Activated CD4-positive, alpha-beta T cell treated with anti-CD3 and anti-CD28 coated beads, Interleukin-2, amount 10 ng/mL, durations not matched to agents 7 days and 5 days (primary cell): Measurements from ENCODE around the gene SMIM35. TPM values are rescaled to one million over a fixed set of nuclear protein-coding genes. Genes with fewer than 3 reads are reported as not detected.

Source experiments
- CTCF ChIA-PET: fragments of 350-600 bp; sonication (Branson Sonifier 250); formaldehyde crosslinking; loops from one replicate; lab custom pipeline; 2021; ENCODE audit warnings: antibody characterized with exemption; lab: Charles Lee
- POLR2A ChIA-PET: fragments of 350-600 bp; sonication (Branson Sonifier 250); formaldehyde crosslinking; loops from one replicate; lab custom pipeline; 2021; ENCODE audit warnings: antibody characterized with exemption; lab: Charles Lee
- DNase-seq: peaks from one replicate; pipeline ENCODE4 v3.0.0-alpha.2; 2020
- H3K27ac Mint-ChIP-seq: one replicate; pipeline ENCODE4 v1.8.0; 2021; ENCODE audit warnings: mild to moderate bottlenecking, moderate library complexity, mixed read lengths
- H3K27me3 Mint-ChIP-seq: one replicate; pipeline ENCODE4 v1.8.0; 2021; ENCODE audit warnings: mixed read lengths
- H3K36me3 Mint-ChIP-seq: one replicate; pipeline ENCODE4 v1.8.0; 2021; ENCODE audit warnings: low read depth, mixed read lengths
- H3K4me1 Mint-ChIP-seq: one replicate; pipeline ENCODE4 v1.8.0; 2021; ENCODE audit warnings: mixed read lengths
- H3K4me3 Mint-ChIP-seq: one replicate; pipeline ENCODE4 v1.8.0; 2021; ENCODE audit warnings: mild to moderate bottlenecking, moderate library complexity, mixed read lengths
- H3K9me3 Mint-ChIP-seq: one replicate; pipeline ENCODE4 v1.8.0; 2021; ENCODE audit warnings: mixed read lengths
- total RNA-seq, 2 experiments: library from RNA; stranded (reverse); gene quantifications; one replicate each; pipeline ENCODE4 v1.2.3, GENCODE V29; 2021

The SMIM35 gene
- total RNA-seq, 2 experiments from 2014 or later, result 0.27 TPM

DNA sequence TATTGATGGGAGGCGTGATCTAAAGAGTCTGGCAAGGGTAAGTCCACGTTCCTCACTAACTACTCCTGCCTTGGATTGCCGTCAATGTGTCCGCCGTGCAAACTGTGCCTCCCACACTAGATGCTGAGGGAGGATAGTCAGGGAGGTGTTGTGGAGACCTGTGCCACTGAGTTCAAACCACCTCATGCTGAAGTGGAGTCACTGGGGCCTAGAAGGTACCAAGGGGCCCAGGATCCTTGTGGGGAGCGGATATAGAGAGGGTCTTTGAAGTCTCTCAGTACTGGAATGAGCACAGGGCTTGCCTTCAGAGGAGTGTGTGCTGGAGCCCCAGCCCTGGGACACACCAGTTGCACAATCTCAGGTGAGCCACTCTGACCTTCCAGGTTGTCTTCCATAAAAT lies 37.0 kb downstream of the SMIM35 start:
- Mint-ChIP-seq H3K27me3 (no peaks in the 10 kb centered on the region), H3K4me3 (no peak overlapping the region), H3K4me1 (peaks cover 85% of the 10 kb centered on the region), H3K27ac (peak overlapping the region; percentile 98), H3K36me3 (no peaks in the 10 kb centered on the region), H3K9me3 (no peaks in the 10 kb centered on the region)
- CTCF ChIA-PET, result interaction anchor here (1.1 to 5.3 kb wide), 4 partner anchors 15 to 104 kb away, joined by 3 to 58 read pairs (median 14); no protein-coding TSS in a partner anchor
- no peak for DNase-seq
- POLR2A ChIA-PET, result no interaction called here

DNA sequence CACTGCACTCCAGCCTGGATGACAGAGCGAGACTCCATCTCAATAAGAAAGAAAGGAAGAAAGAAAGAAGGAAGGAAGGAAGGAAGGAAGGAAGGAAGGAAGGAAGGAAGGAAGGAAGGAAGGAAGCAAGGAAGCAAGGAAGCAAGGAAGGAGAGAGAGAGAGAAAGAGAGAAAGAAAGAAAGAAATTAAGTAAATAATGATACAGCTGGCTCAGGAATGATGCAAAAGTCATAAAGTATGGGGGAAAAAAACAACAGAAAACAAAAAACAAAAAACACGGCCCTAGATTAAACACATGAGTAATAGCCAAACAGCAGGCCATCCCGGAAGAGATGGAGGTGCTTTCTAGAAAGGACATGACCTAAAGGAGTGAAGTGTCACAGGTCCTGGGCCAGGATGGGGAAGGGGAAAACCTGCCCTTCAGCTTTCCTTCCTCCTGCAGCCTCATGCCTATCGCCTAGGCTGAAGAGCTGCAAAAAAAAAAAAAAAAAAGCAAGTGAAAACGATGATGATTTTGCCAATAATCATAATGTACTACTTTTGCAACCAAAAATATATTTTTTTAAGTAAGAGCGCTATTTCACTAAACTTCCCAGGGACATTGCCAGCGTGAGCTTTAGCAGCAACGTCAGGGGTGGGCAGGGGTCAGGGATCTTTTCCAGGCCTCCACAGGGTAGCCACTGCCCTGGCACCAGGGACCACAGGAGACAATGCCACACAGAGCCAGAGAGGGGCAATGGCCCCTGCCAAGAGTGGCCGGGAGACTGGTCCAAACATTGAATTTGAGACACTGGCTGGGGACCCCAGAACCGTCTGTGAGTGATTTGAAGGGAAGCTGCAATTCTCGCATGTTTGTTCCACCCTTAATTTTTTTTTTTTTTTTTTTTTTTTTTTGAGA lies 38.0 kb downstream of the SMIM35 start:
- Mint-ChIP-seq H3K36me3 (no peaks in the 10 kb centered on the region), H3K9me3 (no peaks in the 10 kb centered on the region), H3K4me3 (no peak overlapping the region), H3K27me3 (no peaks in the 10 kb centered on the region), H3K4me1 (peaks cover 91% of the 10 kb centered on the region), H3K27ac (peak overlapping the region; percentile 74)
- DNase-seq, result no peak
- CTCF ChIA-PET, result interaction anchor here (0.6 to 2.8 kb wide), 10 partner anchors 14 to 785 kb away, joined by 3 to 24 read pairs (median 4); no protein-coding TSS in a partner anchor
- POLR2A ChIA-PET, result interaction anchor here (0.7 kb wide), 1 partner anchor 220 kb away, joined by 4 read pairs; no protein-coding TSS in a partner anchor

DNA sequence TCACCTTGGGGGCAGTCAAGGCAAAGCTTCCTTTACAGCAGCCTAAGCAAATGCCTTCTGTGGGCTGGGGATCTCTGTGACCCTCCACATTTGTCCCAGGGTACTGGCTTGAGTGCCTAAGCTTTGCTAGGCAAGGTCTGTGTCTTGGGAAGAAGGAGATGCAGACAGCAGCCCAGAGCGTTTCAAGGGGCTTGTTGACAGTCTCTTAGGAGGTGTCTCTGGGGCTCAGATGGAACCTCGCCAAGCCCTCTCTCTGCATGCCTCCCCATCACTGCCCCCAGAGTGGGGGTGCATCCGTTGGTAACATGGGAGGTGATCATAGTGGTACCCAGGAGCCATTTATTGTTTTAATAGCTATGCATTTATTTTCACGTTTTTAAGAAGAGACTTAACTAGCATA lies 39.0 kb downstream of the SMIM35 start:
- Mint-ChIP-seq H3K9me3 (no peaks in the 10 kb centered on the region), H3K36me3 (no peaks in the 10 kb centered on the region), H3K27ac (no peak overlapping the region), H3K4me3 (no peak overlapping the region), H3K4me1 (peaks cover 88% of the 10 kb centered on the region), H3K27me3 (no peaks in the 10 kb centered on the region)
- DNase-seq, result no peak
- CTCF ChIA-PET, result interaction anchor here (0.6 to 2.8 kb wide), 11 partner anchors 26 to 230 kb away, joined by 3 to 24 read pairs (median 6); no protein-coding TSS in a partner anchor
- POLR2A ChIA-PET, result no interaction called here

DNA sequence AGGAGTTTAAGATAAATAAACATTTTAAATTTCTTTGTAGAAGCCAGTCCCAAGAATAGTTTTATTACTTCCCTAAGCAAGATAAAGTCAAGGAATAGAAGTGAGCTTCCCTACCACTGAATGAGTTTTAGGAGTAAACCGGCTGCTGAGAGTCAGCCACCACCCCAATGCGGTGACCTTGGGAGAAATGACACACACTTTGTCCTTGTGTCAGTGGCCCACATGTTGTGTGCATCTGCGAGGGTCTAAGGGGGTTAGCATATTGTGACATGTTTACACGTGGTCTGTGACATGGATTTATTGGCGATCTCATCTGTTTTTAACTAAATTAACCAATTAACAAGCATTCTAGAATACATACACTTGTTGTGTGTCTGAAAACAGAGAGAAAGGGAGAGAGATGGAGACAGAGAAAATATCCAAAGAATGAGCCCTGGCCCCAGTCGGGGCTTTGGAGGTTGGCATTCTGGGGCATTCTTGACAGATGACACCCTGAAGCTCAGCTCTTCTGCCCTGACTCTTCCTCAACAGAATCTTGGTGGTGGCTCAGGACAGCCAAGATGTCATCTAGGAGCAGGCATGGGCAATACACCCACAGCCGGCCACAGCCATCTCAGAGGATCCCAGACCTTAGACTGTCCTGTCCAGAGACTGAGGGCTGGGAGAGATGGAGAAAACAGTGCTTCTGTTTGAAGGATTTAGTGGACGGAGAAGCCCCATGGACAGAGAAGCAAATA lies 39.6 kb downstream of the SMIM35 start:
- no peaks in the 10 kb centered on the region for H3K27me3 Mint-ChIP-seq
- H3K27ac Mint-ChIP-seq, result peak overlapping the region; percentile 80
- no peak overlapping the region for H3K4me3 Mint-ChIP-seq
- peaks cover 3% of the 10 kb centered on the region for H3K36me3 Mint-ChIP-seq
- no peaks in the 10 kb centered on the region for H3K9me3 Mint-ChIP-seq
- no peak for DNase-seq
- ChIA-PET POLR2A (no interaction called here), CTCF (interaction anchor here (0.7 to 2.8 kb wide), 12 partner anchors 26 to 240 kb away, joined by 3 to 24 read pairs (median 5); partner anchors contain the start of gene IL10RA)
- H3K4me1 Mint-ChIP-seq, result peaks cover 88% of the 10 kb centered on the region

DNA sequence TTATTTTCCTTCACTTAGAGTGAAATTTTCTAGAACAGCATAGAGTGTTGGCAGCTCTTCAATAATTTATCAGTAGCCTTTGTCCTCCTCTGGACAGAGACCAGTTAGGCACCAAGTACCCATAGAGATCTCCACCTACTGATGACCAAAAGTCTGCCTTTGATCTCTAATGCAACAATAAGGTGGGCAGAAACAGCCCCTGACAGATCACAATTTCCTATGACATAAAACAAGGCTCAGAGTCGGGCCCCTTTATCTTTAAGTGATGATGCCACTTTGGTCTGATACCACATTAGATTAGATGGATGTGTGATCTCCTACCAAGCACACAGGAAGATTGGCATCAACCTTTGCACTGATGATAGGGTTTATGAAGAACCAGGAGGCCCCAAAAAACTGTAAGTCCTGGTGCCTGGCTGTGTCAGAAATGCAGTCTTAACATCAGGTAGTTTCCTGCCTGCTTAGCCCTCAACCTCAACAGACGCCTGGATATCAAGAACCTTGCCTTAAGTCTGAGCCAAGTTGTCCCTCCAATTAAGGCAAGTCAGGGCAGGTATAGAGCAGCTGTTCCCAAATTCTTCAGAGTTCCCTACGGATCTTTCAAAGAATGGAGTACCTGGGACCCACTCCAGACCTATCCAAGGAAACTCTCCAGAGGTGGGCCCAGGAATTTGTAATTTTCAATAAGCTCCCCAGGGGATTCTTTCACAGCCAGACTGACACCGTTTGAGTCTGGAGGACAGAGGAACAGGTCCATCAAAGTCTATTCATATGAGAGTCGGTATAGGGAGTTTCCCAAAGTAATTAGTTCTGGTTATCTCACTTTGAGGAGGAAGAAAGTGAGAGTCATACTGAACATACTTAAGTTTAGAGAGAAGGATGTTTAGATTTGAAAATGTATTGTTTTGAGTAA lies 40.5 kb downstream of the SMIM35 start:
- DNase-seq, result peak; percentile 52
- no peaks in the 10 kb centered on the region for H3K27me3 Mint-ChIP-seq
- H3K27ac Mint-ChIP-seq, result peak overlapping the region; percentile 80
- peaks cover 88% of the 10 kb centered on the region for H3K4me1 Mint-ChIP-seq
- POLR2A ChIA-PET, result interaction anchor here (0.7 to 1.8 kb wide), 2 partner anchors 44 to 838 kb away, joined by 5 to 6 read pairs; no protein-coding TSS in a partner anchor
- CTCF ChIA-PET, result interaction anchor here (0.6 to 2.2 kb wide), 12 partner anchors 41 to 239 kb away, joined by 3 to 9 read pairs (median 4); partner anchors contain the start of gene IL10RA
- no peaks in the 10 kb centered on the region for H3K9me3 Mint-ChIP-seq
- H3K4me3 Mint-ChIP-seq, result no peak overlapping the region
- peaks cover 3% of the 10 kb centered on the region for H3K36me3 Mint-ChIP-seq

DNA sequence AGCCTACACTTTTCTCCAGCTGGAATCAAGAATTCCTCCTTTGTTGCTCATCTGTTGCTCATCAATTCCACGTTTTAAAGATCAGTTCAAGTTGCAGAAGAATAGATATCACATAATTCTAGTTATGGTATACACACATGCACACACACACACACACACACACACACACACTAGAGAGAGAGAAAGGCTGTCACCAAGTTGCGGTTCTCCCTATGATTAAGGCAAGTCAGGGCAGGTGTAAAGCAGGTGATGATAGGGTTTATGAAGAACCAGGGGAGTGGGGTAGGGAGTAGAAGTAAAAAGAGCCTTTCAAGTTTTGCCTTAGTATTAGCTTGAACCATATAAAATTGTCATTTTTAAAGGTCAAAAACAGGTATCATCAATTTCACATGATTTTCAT lies 41.6 kb downstream of the SMIM35 start:
- no peaks in the 10 kb centered on the region for H3K9me3 Mint-ChIP-seq
- no peak for DNase-seq
- POLR2A ChIA-PET, result interaction anchor here (0.7 to 1.8 kb wide), 2 partner anchors 43 to 839 kb away, joined by 5 to 6 read pairs; no protein-coding TSS in a partner anchor
- peak overlapping the region; percentile 55 for H3K27ac Mint-ChIP-seq
- CTCF ChIA-PET, result interaction anchor here (1.0 to 2.2 kb wide), 4 partner anchors 8 to 238 kb away, joined by 3 to 9 read pairs (median 4); no protein-coding TSS in a partner anchor
- H3K4me3 Mint-ChIP-seq, result no peak overlapping the region
- H3K27me3 Mint-ChIP-seq, result no peaks in the 10 kb centered on the region
- peaks cover 82% of the 10 kb centered on the region for H3K4me1 Mint-ChIP-seq
- peaks cover 4% of the 10 kb centered on the region for H3K36me3 Mint-ChIP-seq

DNA sequence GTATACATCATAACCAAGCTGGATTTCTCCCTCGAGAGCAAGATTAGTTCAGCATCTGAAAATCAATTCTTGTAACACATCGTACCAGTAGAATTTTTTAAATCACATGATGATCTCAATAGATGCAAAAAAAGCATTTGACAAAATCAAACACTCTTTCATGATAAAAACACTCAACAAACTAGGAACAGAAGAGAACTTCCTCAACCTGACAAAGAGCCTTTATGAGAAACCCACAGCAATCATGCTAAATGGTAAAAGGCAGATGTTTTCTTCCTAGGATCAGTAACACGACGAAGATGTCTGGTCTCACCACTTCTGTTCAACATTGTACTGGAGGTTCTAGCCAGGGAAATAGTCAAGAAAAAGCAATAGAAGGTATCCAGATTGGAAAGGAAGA lies 44.0 kb downstream of the SMIM35 start:
- DNase-seq, result no peak
- no peak overlapping the region for H3K4me3 Mint-ChIP-seq
- H3K4me1 Mint-ChIP-seq, result peaks cover 73% of the 10 kb centered on the region
- no peaks in the 10 kb centered on the region for H3K27me3 Mint-ChIP-seq
- peaks cover 5% of the 10 kb centered on the region for H3K36me3 Mint-ChIP-seq
- H3K27ac Mint-ChIP-seq, result peak overlapping the region; percentile 55
- peaks cover 6% of the 10 kb centered on the region for H3K9me3 Mint-ChIP-seq
- CTCF ChIA-PET, result interaction anchor here (1.2 to 2.1 kb wide), 2 partner anchors 11 to 35 kb away, joined by 3 to 6 read pairs; no protein-coding TSS in a partner anchor
- POLR2A ChIA-PET, result no interaction called here

DNA sequence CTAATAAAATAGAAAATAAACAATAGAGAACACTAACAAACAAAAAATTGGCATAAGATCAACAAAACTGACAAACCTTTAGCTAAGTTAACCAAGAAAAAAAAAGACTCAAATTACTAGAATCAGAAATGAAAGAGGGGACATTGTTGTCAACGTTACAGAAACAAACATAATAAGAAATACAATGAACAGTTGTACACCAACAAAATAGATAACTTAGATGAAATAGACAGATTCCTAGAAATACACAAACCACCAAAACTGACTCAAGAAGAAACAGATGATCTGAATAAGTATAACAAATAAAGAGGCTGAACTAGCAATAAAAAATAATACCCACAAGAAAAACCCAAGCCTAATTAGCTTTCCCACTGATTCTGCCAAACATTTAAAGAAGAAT lies 44.6 kb downstream of the SMIM35 start:
- CTCF ChIA-PET, result interaction anchor here (0.6 to 2.1 kb wide), 7 partner anchors 11 to 225 kb away, joined by 3 to 6 read pairs (median 3); no protein-coding TSS in a partner anchor
- POLR2A ChIA-PET, result no interaction called here
- no peak for DNase-seq
- Mint-ChIP-seq H3K4me1 (peaks cover 68% of the 10 kb centered on the region), H3K36me3 (peaks cover 5% of the 10 kb centered on the region), H3K9me3 (peaks cover 6% of the 10 kb centered on the region), H3K27ac (peak overlapping the region; percentile 55), H3K27me3 (no peaks in the 10 kb centered on the region), H3K4me3 (no peak overlapping the region)

DNA sequence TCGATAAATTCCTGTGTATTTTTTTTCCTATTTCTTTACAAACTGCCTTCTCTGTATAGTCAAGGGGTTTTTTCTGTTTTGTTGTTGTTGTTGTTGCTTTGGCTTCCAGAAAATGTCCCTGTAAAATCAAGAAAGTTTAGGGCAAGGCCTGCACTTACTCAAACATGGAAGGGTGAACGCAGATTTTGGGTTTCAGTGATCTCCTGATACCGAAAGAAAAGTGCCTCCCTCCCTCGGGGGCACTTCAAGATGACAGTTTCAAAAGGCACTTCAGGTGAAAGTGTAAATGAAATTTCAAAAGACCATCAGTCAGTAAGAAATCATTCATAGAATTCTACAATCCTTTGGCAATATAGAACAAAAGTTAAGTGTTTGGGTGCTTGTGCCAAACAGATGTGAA lies 53.3 kb downstream of the SMIM35 start:
- Mint-ChIP-seq H3K4me1 (peaks cover 10% of the 10 kb centered on the region), H3K4me3 (no peak overlapping the region), H3K36me3 (no peaks in the 10 kb centered on the region), H3K9me3 (peaks cover 11% of the 10 kb centered on the region), H3K27me3 (no peaks in the 10 kb centered on the region), H3K27ac (no peak overlapping the region)
- ChIA-PET POLR2A (no interaction called here), CTCF (interaction anchor here (0.6 kb wide), 1 partner anchor 26 kb away, joined by 3 read pairs; no protein-coding TSS in a partner anchor)
- no peak for DNase-seq

DNA sequence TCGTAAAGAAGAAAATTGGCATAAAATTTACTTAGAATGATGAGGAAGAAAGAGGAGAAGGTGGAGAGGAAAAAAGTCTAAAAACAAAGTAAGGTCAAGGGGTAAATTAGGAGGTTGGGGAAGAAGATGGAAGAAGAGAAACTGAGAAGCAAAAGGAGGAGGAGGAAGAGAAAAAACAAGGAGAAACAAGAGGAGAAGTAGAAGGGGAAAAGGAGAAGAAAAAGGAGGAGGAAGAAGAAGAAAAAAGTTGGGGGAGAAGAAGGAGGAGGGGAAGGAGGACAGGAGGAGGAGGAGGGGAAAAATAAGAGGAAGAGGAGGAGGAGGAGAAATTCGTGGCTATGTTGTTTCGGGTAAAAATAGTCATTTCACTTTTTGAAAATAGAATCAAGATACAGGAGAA lies 58.1 kb downstream of the SMIM35 start:
- no peak for DNase-seq
- H3K4me3 Mint-ChIP-seq, result no peak overlapping the region
- peaks cover 5% of the 10 kb centered on the region for H3K4me1 Mint-ChIP-seq
- POLR2A ChIA-PET, result no interaction called here
- no peaks in the 10 kb centered on the region for H3K27me3 Mint-ChIP-seq
- CTCF ChIA-PET, result interaction anchor here (1.0 kb wide), 1 partner anchor 21 kb away, joined by 3 read pairs; no protein-coding TSS in a partner anchor
- H3K36me3 Mint-ChIP-seq, result peaks cover 2% of the 10 kb centered on the region
- H3K27ac Mint-ChIP-seq, result no peak overlapping the region
- H3K9me3 Mint-ChIP-seq, result peaks cover 19% of the 10 kb centered on the region

DNA sequence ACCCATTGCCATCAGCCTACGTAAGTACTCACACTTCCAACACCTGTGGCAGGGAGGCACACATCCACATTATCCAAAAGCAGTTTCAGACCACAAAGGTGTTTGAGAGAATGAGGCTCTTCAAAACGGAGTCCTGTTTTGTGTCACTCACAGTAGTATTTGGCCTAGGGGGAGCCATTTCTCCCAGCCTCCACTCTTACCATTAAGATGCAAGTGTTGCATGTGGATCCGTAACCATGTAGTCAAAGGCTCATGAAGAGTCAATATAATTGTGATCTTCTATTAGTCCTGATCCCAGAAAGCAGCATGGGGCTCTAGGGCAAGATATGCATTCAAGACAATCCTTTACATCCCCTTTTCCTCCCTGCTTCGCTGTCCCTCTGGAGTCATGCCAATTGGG lies 59.1 kb downstream of the SMIM35 start:
- H3K36me3 Mint-ChIP-seq, result peaks cover 2% of the 10 kb centered on the region
- POLR2A ChIA-PET, result no interaction called here
- CTCF ChIA-PET, result interaction anchor here (0.8 to 0.9 kb wide), 2 partner anchors 9 to 13 kb away, joined by 3 read pairs; no protein-coding TSS in a partner anchor
- H3K9me3 Mint-ChIP-seq, result peaks cover 19% of the 10 kb centered on the region
- no peak overlapping the region for H3K27ac Mint-ChIP-seq
- DNase-seq, result no peak
- H3K4me3 Mint-ChIP-seq, result no peak overlapping the region
- no peaks in the 10 kb centered on the region for H3K4me1 Mint-ChIP-seq
- no peaks in the 10 kb centered on the region for H3K27me3 Mint-ChIP-seq
